Measurements from ENCODE around the gene FRMD3. TPM values are rescaled to one million over a fixed set of nuclear protein-coding genes. Genes with fewer than 3 reads are reported as not detected.

FRMD3 gene
- total and polyA plus RNA-seq, 8 donors, result 1.0 to 3.7 (median 2.3) TPM

- Histone ChIP-seq H3K4me1 (peaks cover 4 to 25% of the 10 kb centered on the region in 2 donors), H3K4me3 (no peak overlapping the region), H3K27ac (peak overlapping the region in 1 of 2 donors; percentile 48), H3K9me3 (no peaks in the 10 kb centered on the region), H3K36me3 (no peaks in the 10 kb centered on the region), H3K27me3 (no peaks in the 10 kb centered on the region)
- intact Hi-C loops (cut with DNase I), result no loop called here
- no peak for TF ChIP-seq CTCF (IDR thresholded peaks at IDR 0.05)
- ATAC-seq (no peak), DNase-seq (no peak)
Measured at GRCh38 chr9:83508067-83508466, 30.1 kb downstream of the FRMD3 start.

DNA sequence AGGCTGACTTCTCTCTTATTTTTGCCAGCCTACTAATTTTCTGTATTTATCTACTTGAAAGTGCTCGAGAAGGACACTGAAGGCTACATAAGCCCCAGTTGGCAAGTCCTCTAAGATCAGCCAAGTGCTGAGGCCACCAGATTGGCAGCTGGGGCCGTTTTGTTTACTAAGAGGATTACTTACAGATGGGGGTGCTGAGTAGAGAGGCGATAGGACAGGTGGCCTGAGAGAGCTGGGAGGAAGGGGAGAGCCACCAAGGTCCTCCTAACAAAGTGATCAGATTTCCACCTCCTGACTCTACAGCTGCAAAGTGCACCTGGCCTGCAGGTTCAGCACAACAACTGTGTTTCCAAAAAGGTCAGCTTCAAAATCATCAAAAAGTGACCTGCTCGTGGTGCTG, 32.9 kb downstream of the FRMD3 start:
- TF ChIP-seq CTCF (IDR thresholded peaks at IDR 0.05), result no peak
- ATAC-seq, result no peak
- Histone ChIP-seq H3K27me3 (no peaks in the 10 kb centered on the region), H3K36me3 (no peaks in the 10 kb centered on the region), H3K9me3 (no peaks in the 10 kb centered on the region), H3K4me1 (peaks cover 0 to 10% of the 10 kb centered on the region in 2 donors), H3K4me3 (no peak overlapping the region), H3K27ac (no peak overlapping the region)
- intact Hi-C loops (cut with DNase I), result no loop called here
- no peak for DNase-seq

DNA sequence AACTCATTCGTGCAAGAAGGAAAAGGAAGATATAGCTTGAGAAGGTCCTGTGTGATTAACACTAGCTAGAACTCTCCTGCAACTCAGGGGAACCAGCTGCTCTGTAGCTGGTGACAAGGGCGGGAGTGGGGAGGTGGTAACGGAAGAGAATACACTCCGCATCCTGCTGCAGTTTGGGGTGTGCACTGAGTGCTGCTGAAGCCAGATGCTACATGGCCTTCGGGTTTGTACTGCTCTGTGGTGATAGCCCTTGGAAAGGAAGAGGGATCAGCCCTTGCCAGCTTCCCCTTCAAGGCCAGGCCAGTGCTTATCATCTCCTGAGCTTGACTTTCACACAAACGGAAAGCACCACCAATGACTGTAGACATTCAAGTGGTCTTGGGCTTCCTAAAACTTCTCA, 34.3 kb downstream of the FRMD3 start:
- no peak overlapping the region for H3K4me3 ChIP-seq
- H3K27ac ChIP-seq, result no peak overlapping the region
- no peaks in the 10 kb centered on the region for H3K9me3 ChIP-seq
- H3K27me3 ChIP-seq, result no peaks in the 10 kb centered on the region
- no peak for DNase-seq
- intact Hi-C loops (cut with DNase I), result no loop called here
- peaks cover 0 to 10% of the 10 kb centered on the region in 2 donors for H3K4me1 ChIP-seq
- no peak for TF ChIP-seq CTCF (IDR thresholded peaks at IDR 0.05)
- H3K36me3 ChIP-seq, result no peaks in the 10 kb centered on the region
- ATAC-seq, result no peak

GRCh38 chr9:83501565-83501964, 36.6 kb downstream of the FRMD3 start:
- Histone ChIP-seq H3K4me3 (no peak overlapping the region), H3K4me1 (no peaks in the 10 kb centered on the region), H3K36me3 (no peaks in the 10 kb centered on the region), H3K27me3 (no peaks in the 10 kb centered on the region), H3K9me3 (no peaks in the 10 kb centered on the region), H3K27ac (no peak overlapping the region)
- intact Hi-C loops (cut with DNase I), result no loop called here
- no peak for TF ChIP-seq CTCF (IDR thresholded peaks at IDR 0.05)
- no peak for ATAC-seq
- no peak for DNase-seq

DNA sequence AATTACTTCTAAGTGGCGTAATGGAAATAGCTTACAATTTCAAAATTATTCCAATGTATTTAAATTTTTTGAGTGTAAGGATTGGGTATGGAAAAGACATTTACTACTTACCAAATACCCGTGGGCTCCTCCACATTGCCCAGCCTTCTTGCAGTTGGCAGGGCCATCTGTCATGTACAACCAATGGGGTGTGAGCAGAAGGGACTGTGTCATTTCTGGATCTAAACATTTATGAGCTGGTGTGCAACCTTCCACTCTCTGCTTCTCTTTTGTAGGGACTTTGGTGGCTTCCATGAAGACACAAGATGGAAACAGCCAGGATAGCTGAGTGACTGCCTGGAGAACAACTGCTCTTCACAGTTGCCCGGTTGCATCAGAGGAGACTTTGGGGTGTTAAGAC, 40.8 kb downstream of the FRMD3 start:
- no peaks in the 10 kb centered on the region for H3K4me1 ChIP-seq
- H3K9me3 ChIP-seq, result no peaks in the 10 kb centered on the region
- H3K27ac ChIP-seq, result no peak overlapping the region
- H3K36me3 ChIP-seq, result no peaks in the 10 kb centered on the region
- H3K4me3 ChIP-seq, result no peak overlapping the region
- intact Hi-C loops (cut with DNase I), result no loop called here
- no peaks in the 10 kb centered on the region for H3K27me3 ChIP-seq
- DNase-seq (no peak), ATAC-seq (no peak)
- TF ChIP-seq CTCF (IDR thresholded peaks at IDR 0.05), result no peak

Data from left lung (tissue), 10 donors.